GM12875 (cell line): ENCODE data around the gene RIT2.
"Not testable (repeated sequence)": the region's sequence is repeated elsewhere in the genome, so short reads cannot be mapped to it uniquely, and the experiment has no call there.

Experiments
- H3K4me3 ChIP-seq: one replicate; pipeline ENCODE4 v1.5.1; 2011; ENCODE audit warnings: low read depth, low read length, control low read depth
- CTCF ChIP-seq: IDR thresholded peaks from 2 replicates; pipeline ENCODE4 v1.5.1; 2011; ENCODE audit warnings: low read depth, mild to moderate bottlenecking, control low read depth, inconsistent platforms, low read length, moderate library complexity, borderline replicate concordance; ENCODE audit not compliant: insufficient read depth

RIT2 gene

GRCh38 chr18:42745931-42746330 lies 369.6 kb downstream of the RIT2 start:
- no peak for TF ChIP-seq CTCF
- no peak overlapping the region for H3K4me3 ChIP-seq

- TF ChIP-seq CTCF: no peak
- no peak overlapping the region for H3K4me3 ChIP-seq
Measured at GRCh38 chr18:42745171-42745570, 370.3 kb downstream of the RIT2 start.

GRCh38 chr18:42743373-42744138 lies 371.9 kb downstream of the RIT2 start:
- H3K4me3 ChIP-seq: no peak overlapping the region
- no peak for TF ChIP-seq CTCF

- TF ChIP-seq CTCF: no peak
- no peak overlapping the region for H3K4me3 ChIP-seq
Measured at GRCh38 chr18:42742969-42743368, 372.5 kb downstream of the RIT2 start.

- TF ChIP-seq CTCF: no peak
- no peak overlapping the region for H3K4me3 ChIP-seq
Measured at GRCh38 chr18:42742474-42742873, 373.0 kb downstream of the RIT2 start.

- H3K4me3 ChIP-seq: not testable (repeated sequence)
Measured at GRCh38 chr18:42741805-42742347, 373.6 kb downstream of the RIT2 start.

GRCh38 chr18:42741299-42741698 lies 374.2 kb downstream of the RIT2 start:
- not testable (repeated sequence) for H3K4me3 ChIP-seq

- H3K4me3 ChIP-seq: no peak overlapping the region
- TF ChIP-seq CTCF: no peak
Measured at GRCh38 chr18:42736074-42736473, 379.4 kb downstream of the RIT2 start.
